HG03025 (cell line): ENCODE data around the gene CACNA2D3.

Source experiments
- ATAC-seq: cut with Tn5 transposase; IDR thresholded peaks from one replicate; pipeline ENCODE4 v1.9.1; 2021; ENCODE audit warnings: mild to moderate bottlenecking, moderate library complexity; ENCODE audit not compliant: unreplicated experiment, low FRiP score

CACNA2D3 gene

DNA sequence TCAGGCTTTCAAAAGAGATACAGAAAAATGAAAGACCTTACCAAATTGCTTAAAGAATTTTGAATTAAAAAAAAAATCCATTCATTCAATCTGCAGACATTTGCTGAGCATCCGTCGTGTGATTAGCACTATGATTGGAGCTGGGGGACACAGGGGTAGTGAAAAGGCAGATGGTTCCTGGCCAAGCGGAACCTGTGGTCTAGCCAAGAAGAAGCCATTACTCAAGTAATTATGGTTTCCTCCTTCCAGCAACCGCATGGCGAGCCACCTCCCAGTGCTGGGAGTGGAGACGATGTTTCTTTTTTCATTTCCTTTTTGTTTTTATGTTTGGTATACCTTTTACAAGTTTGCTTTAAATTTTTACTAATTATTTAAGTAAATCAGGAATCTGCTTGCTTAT, 140.2 kb downstream of the CACNA2D3 start:
- ATAC-seq = no peak

DNA sequence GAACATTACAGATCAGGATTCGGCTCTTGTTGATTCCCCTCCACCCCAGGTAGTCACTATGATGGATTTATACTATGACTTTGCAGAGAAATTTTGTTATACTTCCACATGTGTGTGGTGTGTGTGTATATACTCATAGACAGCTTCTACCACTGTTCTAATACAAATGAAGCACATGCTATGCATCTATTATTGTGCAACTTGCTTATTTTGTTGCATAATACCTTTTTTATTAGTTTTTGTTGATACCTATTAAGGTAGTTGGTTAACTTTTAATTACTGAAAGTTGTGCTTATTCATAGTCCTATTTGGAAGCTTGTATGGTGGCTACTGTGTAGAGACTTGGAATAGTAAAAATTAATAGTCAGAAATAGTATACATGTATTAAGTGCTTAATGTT, 140.6 kb downstream of the CACNA2D3 start:
- no peak for ATAC-seq

DNA sequence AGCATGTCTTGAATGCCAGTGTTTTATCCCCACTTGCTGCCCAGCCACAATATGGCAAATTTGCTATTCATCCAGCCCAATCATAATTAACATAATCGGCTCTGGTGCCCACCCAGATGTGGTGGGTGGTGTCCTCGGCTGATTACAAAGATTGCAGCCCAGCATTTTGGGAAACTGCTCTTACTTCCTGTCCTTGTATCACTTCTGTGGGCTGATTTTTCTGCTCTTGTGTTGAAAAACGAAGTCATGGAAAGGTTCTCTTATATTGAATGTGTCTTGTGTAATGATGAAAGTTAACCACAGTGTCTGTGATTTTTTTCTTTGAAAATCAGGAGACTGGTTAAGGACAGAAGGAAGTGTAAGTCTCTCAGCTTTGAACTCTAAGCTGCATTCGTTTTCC, 141.7 kb downstream of the CACNA2D3 start:
- ATAC-seq = no peak

DNA sequence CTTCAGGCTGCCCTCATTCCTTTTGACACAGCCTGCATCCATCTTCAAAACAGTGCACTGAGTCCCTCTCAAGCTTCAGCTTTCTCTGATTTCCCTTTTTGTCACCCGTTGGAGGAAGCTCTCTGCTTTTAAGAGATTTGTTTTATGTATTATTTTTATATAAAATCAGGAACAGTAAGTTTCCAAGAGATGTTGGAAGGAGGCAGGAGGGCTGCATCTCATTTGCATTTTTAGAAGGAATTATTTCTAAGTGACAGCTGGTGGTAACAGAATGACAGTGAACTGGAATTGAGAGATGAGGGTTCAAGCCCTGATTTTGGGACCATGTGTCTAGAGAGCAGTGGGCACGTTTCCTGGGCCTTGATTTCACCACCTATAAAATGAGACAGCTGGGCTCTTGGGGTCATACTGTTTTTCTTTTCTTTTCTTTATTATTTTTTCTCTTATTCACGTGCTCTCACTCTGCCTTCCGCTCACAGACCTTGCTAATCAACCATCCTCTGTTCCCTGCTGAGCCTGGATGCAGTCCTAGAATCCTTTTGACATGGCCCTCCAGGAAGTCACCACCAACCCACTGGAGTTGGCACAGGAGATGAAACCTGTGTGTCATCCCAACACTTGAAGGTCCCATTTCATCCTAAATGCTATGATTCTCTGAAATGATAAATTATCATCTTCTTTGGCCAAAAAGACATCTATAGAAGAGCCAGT, 148.6 kb downstream of the CACNA2D3 start:
- ATAC-seq = no peak

- no peak for ATAC-seq
Observed at GRCh38 chr3:54273791-54274190, 151.4 kb downstream of the CACNA2D3 start.

DNA sequence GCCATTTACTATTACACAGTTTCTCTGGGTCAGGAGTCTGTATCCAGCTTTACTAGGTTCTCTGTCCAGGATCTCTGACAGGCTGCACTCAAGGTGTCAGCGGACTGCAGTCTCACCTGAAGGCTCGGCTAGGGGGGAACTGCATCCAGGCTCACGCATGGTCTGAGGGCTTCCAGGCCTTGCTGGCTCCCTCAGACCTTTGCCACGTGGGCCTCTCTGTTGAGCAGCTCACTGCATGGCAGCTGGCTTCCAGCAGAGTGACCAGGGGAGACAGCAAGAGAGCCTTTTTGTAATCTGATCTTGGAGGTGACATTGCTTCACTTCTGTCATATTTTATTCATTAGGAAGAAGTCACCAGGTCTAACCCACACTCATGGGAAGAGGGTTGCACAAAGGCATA, 152.3 kb downstream of the CACNA2D3 start:
- no peak for ATAC-seq

- ATAC-seq = no peak
Observed at GRCh38 chr3:54279005-54279583, 156.7 kb downstream of the CACNA2D3 start.

DNA sequence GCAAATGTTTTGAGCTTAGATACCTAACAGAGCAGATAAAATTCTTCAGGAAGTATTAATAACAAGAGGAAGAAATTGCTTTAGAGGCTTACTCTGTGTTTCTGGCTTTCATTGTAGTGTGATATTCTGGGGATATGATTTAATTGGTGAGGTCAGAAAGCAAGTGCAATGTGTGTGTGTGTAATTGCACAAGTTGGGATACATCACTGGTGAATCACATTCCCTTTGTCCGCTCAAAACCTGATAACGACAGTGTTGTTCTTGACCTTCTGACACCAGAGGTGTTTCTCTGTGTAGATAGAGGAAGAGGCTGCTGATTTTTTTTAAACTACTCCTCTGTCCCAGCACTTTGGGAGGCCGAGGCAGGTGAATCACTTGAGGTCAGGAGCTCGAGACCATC, 161.1 kb downstream of the CACNA2D3 start:
- no peak for ATAC-seq

GRCh38 chr3:54294214-54294613, 171.9 kb downstream of the CACNA2D3 start:
- ATAC-seq = no peak

GRCh38 chr3:54296531-54296930, 174.2 kb downstream of the CACNA2D3 start:
- ATAC-seq = no peak

DNA sequence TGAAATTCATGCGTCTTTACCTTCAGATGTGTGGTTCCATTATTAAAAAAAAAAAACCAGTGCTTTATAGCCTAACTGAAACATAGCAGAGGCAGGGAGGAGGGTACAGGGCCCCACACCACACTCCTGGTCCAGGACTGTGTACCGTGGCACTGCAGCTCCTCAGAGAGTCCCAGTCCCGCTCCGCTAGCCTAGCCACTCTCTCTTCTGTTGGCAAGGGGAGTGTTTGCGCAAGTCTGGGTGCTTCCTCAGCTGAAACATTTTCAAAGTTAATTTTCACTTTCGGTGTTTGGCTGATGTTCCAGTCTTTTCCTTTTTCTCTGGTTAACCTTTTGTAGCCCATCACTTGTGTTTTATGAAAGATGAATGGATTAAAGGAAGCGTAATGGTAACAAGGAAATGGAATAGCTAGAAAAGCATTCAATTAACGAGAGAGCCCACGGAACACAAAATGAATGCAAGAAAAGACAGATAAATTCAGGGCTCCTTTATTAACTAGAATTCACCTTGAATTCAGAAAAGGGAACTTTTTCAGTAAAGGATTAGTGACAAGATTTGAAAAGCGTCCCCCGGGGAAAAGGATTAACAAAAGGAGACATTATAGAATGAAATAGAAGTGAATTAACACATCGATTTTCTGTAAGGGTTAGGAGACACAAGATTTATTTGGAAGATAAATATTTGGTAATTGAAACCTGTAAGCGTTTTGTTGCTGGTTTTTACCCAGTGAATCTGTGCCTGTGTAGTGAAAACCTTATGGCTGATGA, 177.0 kb downstream of the CACNA2D3 start:
- no peak for ATAC-seq

GRCh38 chr3:54303517-54304375, 181.4 kb downstream of the CACNA2D3 start:
- ATAC-seq = no peak

DNA sequence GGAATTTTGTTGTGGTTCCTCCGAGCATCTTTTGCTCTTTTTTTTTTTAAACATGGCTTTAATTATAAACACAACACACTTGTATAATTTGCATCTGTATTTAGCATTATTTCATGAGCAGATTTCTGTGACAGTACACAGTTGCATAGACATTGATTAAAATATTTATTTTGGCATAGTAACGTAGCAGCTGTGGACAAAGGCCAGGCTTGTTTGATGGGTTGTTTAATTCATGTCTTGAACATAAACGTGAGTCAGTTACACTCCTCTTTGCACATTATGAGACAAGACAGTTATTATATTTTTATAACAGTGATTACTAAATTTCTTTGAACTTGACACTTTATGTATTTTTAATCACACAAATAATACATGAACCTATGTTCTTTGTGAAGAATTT, 182.5 kb downstream of the CACNA2D3 start:
- no peak for ATAC-seq

- no peak for ATAC-seq
Observed at GRCh38 chr3:54305409-54306099, 183.2 kb downstream of the CACNA2D3 start.

GRCh38 chr3:54307566-54308180, 185.3 kb downstream of the CACNA2D3 start:
- ATAC-seq = no peak

- no peak for ATAC-seq
Observed at GRCh38 chr3:54309601-54310000, 187.2 kb downstream of the CACNA2D3 start.

DNA sequence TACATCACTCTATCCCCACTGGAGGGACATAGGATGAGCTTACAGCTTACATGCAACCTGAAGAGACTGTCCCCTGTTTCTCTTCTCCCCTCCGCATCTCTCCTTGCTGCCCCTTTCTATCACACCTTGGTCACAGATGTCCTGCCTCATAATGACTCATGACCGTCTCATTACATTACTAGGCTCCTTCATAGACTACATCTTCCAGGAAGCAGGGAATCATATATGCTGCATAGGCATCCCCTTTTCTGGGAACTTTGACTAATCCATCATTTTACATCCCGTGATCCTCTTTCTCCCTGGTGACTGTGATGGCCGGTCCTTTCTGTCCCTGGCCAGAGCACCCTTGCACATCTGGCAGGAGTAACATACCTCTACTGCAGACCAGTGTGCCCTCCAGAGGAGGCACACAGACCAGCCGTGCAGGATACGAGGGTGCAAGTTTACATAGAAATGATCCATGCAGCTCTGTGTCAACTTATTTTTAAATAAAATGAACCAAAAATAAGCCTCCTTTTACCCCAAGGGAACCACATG, 188.9 kb downstream of the CACNA2D3 start:
- ATAC-seq = no peak

DNA sequence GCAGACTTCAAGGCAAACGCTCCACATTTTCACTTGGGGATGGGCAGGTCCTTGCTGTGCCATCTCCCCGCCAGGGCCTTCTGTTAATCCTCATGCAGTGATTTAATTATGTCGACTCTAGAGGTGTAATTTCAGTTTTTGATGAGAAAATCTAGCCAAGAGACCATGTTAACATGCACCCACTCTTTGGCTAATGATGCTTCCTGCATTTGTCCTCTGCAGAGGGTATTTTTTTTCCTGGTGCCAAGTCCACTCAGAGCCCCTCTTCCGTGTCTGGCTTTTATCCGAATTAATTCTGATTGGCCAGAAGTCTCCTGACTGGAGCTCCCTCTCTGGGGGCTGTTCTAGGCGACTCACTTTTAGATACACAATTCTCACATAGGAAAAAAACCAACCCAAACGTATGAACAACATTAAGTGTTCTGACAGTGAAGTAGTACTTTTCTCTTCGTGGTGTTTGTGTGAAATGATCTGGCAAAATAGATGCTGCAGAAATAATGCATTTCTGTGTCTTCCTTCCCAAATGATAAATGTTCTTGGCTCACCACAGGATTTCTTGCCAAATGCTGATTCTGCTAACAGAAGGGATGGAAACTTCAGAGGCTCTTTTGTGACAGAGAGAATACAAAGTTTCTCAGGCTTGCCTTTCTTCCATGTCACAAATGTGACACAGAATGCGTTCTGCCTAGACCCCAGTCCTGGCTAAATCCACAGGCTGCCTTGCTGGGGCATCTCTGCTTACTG, 190.0 kb downstream of the CACNA2D3 start:
- no peak for ATAC-seq

- no peak for ATAC-seq
Observed at GRCh38 chr3:54313418-54313817, 191.1 kb downstream of the CACNA2D3 start.
